IPS DF 6.9 (cell line): ENCODE data around the gene ZPBP2.
"Not testable (repeated sequence)": the region's sequence is repeated elsewhere in the genome, so short reads cannot be mapped to it uniquely, and the experiment has no call there.

ENCODE experiments used
- DNase-seq: peaks from one replicate; pipeline ENCODE4 v3.0.0-alpha.2; 2013; ENCODE audit warnings: low read depth, low spot score
- H3K27ac ChIP-seq: one replicate; pipeline ENCODE4 v1.5.1; 2013; ENCODE audit warnings: low read length, control low read depth
- H3K27me3 ChIP-seq: 2 replicates; pipeline ENCODE4 v1.6.1; 2013; ENCODE audit warnings: mild to moderate bottlenecking, low read length; ENCODE audit not compliant: control insufficient read depth, insufficient read depth
- H3K36me3 ChIP-seq: 2 replicates; pipeline ENCODE4 v1.6.1; 2013; ENCODE audit warnings: low read length; ENCODE audit not compliant: control insufficient read depth, insufficient read depth
- H3K4me1 ChIP-seq: 2 replicates; pipeline ENCODE4 v1.6.1; 2013; ENCODE audit warnings: low read length; ENCODE audit not compliant: control insufficient read depth, insufficient read depth
- H3K4me3 ChIP-seq: 2 replicates; pipeline ENCODE4 v1.5.1; 2013; ENCODE audit warnings: mild to moderate bottlenecking, low read length
- H3K9me3 ChIP-seq: 2 replicates; pipeline ENCODE4 v1.6.1; 2013; ENCODE audit warnings: low read length, inconsistent platforms; ENCODE audit not compliant: control insufficient read depth, insufficient read depth
- WGBS: extraction: QIAGEN DNeasy Blood & Tissue Kit; methylation state at CpG from one replicate; pipeline ENCODE4 v1.1.7; 2013; ENCODE audit warnings: mixed read lengths, missing lambda C conversion rate; ENCODE audit not compliant: insufficient read length, insufficient coverage; 5-methylcytosine and 5-hydroxymethylcytosine counted together

ZPBP2 gene

GRCh38 chr17:39871801-39872200 is 3.8 kb downstream of the ZPBP2 start:
- peaks cover 3% of the 10 kb centered on the region; the same call in 1 of the 2 replicates for H3K36me3 ChIP-seq
- no peak for DNase-seq
- 100% methylated on average over 1 of the region's 2 CpGs for WGBS
- H3K27me3 ChIP-seq = no peaks in the 10 kb centered on the region
- no peak overlapping the region for H3K27ac ChIP-seq
- no peaks in the 10 kb centered on the region for H3K9me3 ChIP-seq
- H3K4me1 ChIP-seq = no peaks in the 10 kb centered on the region
- H3K4me3 ChIP-seq = no peak overlapping the region

- Histone ChIP-seq H3K36me3 (peaks cover 3% of the 10 kb centered on the region; the same call in 1 of the 2 replicates), H3K27ac (no peak overlapping the region), H3K4me3 (no peak overlapping the region), H3K4me1 (no peaks in the 10 kb centered on the region), H3K9me3 (no peaks in the 10 kb centered on the region), H3K27me3 (no peaks in the 10 kb centered on the region)
- WGBS = no CpG with 5 or more reads among the region's 2 CpGs
- DNase-seq = no peak
These were observed 4.7 kb downstream of the ZPBP2 start for GRCh38 chr17:39872751-39873150.

GRCh38 chr17:39886102-39886501 is 18.1 kb downstream of the ZPBP2 start:
- not testable (repeated sequence) for H3K4me1 ChIP-seq, H3K27ac ChIP-seq, H3K27me3 ChIP-seq, DNase-seq, H3K36me3 ChIP-seq, H3K9me3 ChIP-seq, H3K4me3 ChIP-seq
- no CpG with 5 or more reads among the region's 5 CpGs for WGBS

GRCh38 chr17:39887078-39887477 is 19.1 kb downstream of the ZPBP2 start:
- Histone ChIP-seq H3K27me3 (no peaks in the 10 kb centered on the region), H3K27ac (no peak overlapping the region), H3K9me3 (no peaks in the 10 kb centered on the region), H3K4me3 (no peak overlapping the region), H3K4me1 (no peaks in the 10 kb centered on the region), H3K36me3 (no peaks in the 10 kb centered on the region)
- DNase-seq = no peak

- H3K27me3 ChIP-seq = no peaks in the 10 kb centered on the region
- no peak overlapping the region for H3K4me3 ChIP-seq
- no peaks in the 10 kb centered on the region for H3K36me3 ChIP-seq
- H3K27ac ChIP-seq = no peak overlapping the region
- no peaks in the 10 kb centered on the region for H3K4me1 ChIP-seq
- WGBS = no CpG with 5 or more reads among the region's 2 CpGs
- no peak for DNase-seq
- no peaks in the 10 kb centered on the region for H3K9me3 ChIP-seq
These were observed 21.2 kb downstream of the ZPBP2 start for GRCh38 chr17:39889200-39889599.

GRCh38 chr17:39894681-39895376 is 26.8 kb downstream of the ZPBP2 start:
- DNase-seq = no peak
- Histone ChIP-seq H3K27me3 (no peaks in the 10 kb centered on the region), H3K9me3 (no peaks in the 10 kb centered on the region), H3K27ac (no peak overlapping the region), H3K36me3 (no peaks in the 10 kb centered on the region), H3K4me1 (no peaks in the 10 kb centered on the region), H3K4me3 (no peak overlapping the region)
- WGBS = no CpG with 5 or more reads among the region's 3 CpGs

GRCh38 chr17:39898088-39898487 is 30.1 kb downstream of the ZPBP2 start:
- no peak overlapping the region for H3K4me3 ChIP-seq
- no CpG with 5 or more reads among the region's 4 CpGs for WGBS
- DNase-seq = no peak
- no peak overlapping the region for H3K27ac ChIP-seq
- no peaks in the 10 kb centered on the region for H3K27me3 ChIP-seq
- no peaks in the 10 kb centered on the region for H3K4me1 ChIP-seq
- H3K36me3 ChIP-seq = no peaks in the 10 kb centered on the region
- H3K9me3 ChIP-seq = no peaks in the 10 kb centered on the region

- no peaks in the 10 kb centered on the region for H3K9me3 ChIP-seq
- no peak overlapping the region for H3K4me3 ChIP-seq
- no peaks in the 10 kb centered on the region for H3K4me1 ChIP-seq
- H3K27me3 ChIP-seq = no peaks in the 10 kb centered on the region
- H3K36me3 ChIP-seq = no peaks in the 10 kb centered on the region
- no peak overlapping the region for H3K27ac ChIP-seq
- DNase-seq = no peak
These were observed 31.2 kb downstream of the ZPBP2 start for GRCh38 chr17:39899215-39899614.

GRCh38 chr17:39902027-39902426 is 34.0 kb downstream of the ZPBP2 start:
- not testable (repeated sequence) for H3K4me3 ChIP-seq, H3K27me3 ChIP-seq, DNase-seq, H3K36me3 ChIP-seq, H3K4me1 ChIP-seq, H3K9me3 ChIP-seq, H3K27ac ChIP-seq
- no CpG with 5 or more reads among the region's 2 CpGs for WGBS

- Histone ChIP-seq H3K4me1 (no peaks in the 10 kb centered on the region), H3K4me3 (no peak overlapping the region), H3K27me3 (no peaks in the 10 kb centered on the region), H3K36me3 (no peaks in the 10 kb centered on the region), H3K27ac (no peak overlapping the region), H3K9me3 (no peaks in the 10 kb centered on the region)
- no CpG with 5 or more reads among the region's 4 CpGs for WGBS
- DNase-seq = no peak
These were observed 35.3 kb downstream of the ZPBP2 start for GRCh38 chr17:39903158-39903884.

- WGBS = no CpG with 5 or more reads among the region's 3 CpGs
- Histone ChIP-seq H3K27me3 (no peaks in the 10 kb centered on the region), H3K4me1 (no peaks in the 10 kb centered on the region), H3K36me3 (no peaks in the 10 kb centered on the region), H3K4me3 (no peak overlapping the region), H3K27ac (no peak overlapping the region), H3K9me3 (no peaks in the 10 kb centered on the region)
- DNase-seq = no peak
These were observed 36.9 kb downstream of the ZPBP2 start for GRCh38 chr17:39904990-39905288.
